OCI-LY7 (cell line): ENCODE measurements around the gene SPOCK1. TPM values are rescaled to one million over a fixed set of nuclear protein-coding genes. Genes with fewer than 3 reads are reported as not detected.

Experiments
- BruUV-seq: library from RNA; stranded (reverse); fragments of 400-500 nt; replicated peaks from 2 replicates; lab custom pipeline; 2021; lab: Mats Ljungman, UMichigan
- CTCF ChIA-PET: fragments of 300-600 bp; sonication (Branson Sonifier 250); formaldehyde crosslinking; loops from one replicate; lab custom pipeline; 2022; ENCODE audit warnings: antibody characterized with exemption; ENCODE audit not compliant: unreplicated experiment; lab: Charles Lee
- POLR2A ChIA-PET: fragments of 300-600 bp; sonication (Branson Sonifier 250); formaldehyde crosslinking; loops from one replicate; lab custom pipeline; 2022; ENCODE audit warnings: antibody characterized with exemption; lab: Charles Lee
- DNase-seq: peaks from one replicate; pipeline ENCODE4 v3.0.0-alpha.2; 2015; ENCODE audit warnings: low spot score
- H2AFZ ChIP-seq: fragments of 200-600 bp; sonication (generic), shearing (Covaris generic); 2 replicates; pipeline ENCODE4 v1.6.1; 2014; ENCODE audit warnings: mild to moderate bottlenecking, antibody characterized with exemption, low read length, moderate library complexity
- H3K27ac ChIP-seq: fragments of 200-600 bp; sonication (generic); 2 replicates; pipeline ENCODE4 v1.5.1; 2014; ENCODE audit warnings: mixed run types, low read depth, mild to moderate bottlenecking, moderate library complexity, low read length, inconsistent platforms; ENCODE audit not compliant: poor library complexity, severe bottlenecking
- H3K36me3 ChIP-seq: fragments of 200-600 bp; sonication (generic); 2 replicates; pipeline ENCODE4 v1.6.1; 2014; ENCODE audit warnings: mild to moderate bottlenecking, antibody characterized with exemption, low read length, moderate library complexity, mixed read lengths; ENCODE audit not compliant: insufficient read depth
- H3K4me1 ChIP-seq: fragments of 200-600 bp; sonication (generic); 2 replicates; pipeline ENCODE4 v1.5.1; 2014; ENCODE audit warnings: mild to moderate bottlenecking, low read length; ENCODE audit not compliant: insufficient read depth, poor library complexity, severe bottlenecking
- H3K4me2 ChIP-seq: fragments of 200-600 bp; sonication (generic); 2 replicates; pipeline ENCODE4 v1.6.1; 2014; ENCODE audit warnings: mild to moderate bottlenecking, low read length
- H3K4me3 ChIP-seq: fragments of 200-600 bp; sonication (generic); 2 replicates; pipeline ENCODE4 v1.5.1; 2014; ENCODE audit warnings: mild to moderate bottlenecking, low read depth, low read length; ENCODE audit not compliant: poor library complexity, severe bottlenecking
- H3K79me2 ChIP-seq: fragments of 200-600 bp; sonication (generic); 2 replicates; pipeline ENCODE4 v1.6.1; 2016; ENCODE audit warnings: low read depth, mild to moderate bottlenecking, low read length, moderate library complexity, mixed read lengths; ENCODE audit not compliant: insufficient read depth
- H3K9me2 ChIP-seq: fragments of 200-600 bp; sonication (generic); 2 replicates; pipeline ENCODE4 v1.6.1; 2016; ENCODE audit warnings: mild to moderate bottlenecking, low read length, mixed read lengths; ENCODE audit not compliant: insufficient read depth
- H3K9me3 ChIP-seq: fragments of 200-600 bp; sonication (generic); 2 replicates; pipeline ENCODE4 v1.6.1; 2014; ENCODE audit warnings: mild to moderate bottlenecking, mixed run types, low read length, mixed read lengths
- H4K20me1 ChIP-seq: fragments of 200-600 bp; sonication (generic); 2 replicates; pipeline ENCODE4 v1.6.1; 2014; ENCODE audit warnings: mild to moderate bottlenecking, antibody characterized with exemption, low read length, moderate library complexity, mixed read lengths; ENCODE audit not compliant: insufficient read depth
- EZH2phosphoT487 ChIP-seq: fragments of 200-600 bp; sonication (generic); IDR thresholded peaks from 2 replicates; pipeline ENCODE4 v1.6.1; 2018; ENCODE audit warnings: low read depth, borderline replicate concordance, mild to moderate bottlenecking, mixed run types, antibody characterized with exemption, low read length, moderate library complexity, mixed read lengths
- intact Hi-C: fragments of 100-400 bp; cut with micrococcal nuclease; formaldehyde crosslinking; loops from one replicate; pipeline ENCODE4 v1.10.0; 2022; ENCODE audit not compliant: unreplicated experiment
- total RNA-seq, 2 experiments: library from RNA; depleted of rRNA in 1 of 2; stranded (reverse); fragments of >200 nt in 1 of 2; shearing (Covaris generic) in 1 of 2; gene quantifications; 2 replicates each; pipeline ENCODE4 v1.2.3, GENCODE V29; 2014 to 2022
- TF ChIP-seq, protein P1 (sequence below): fragments of 200-600 bp; sonication (generic); conservative IDR thresholded peaks from 2 replicates; pipeline ENCODE4 v1.5.1; 2014; ENCODE audit warnings: mild to moderate bottlenecking, antibody characterized with exemption, low read length, moderate library complexity, mixed read lengths

The SPOCK1 gene
- total RNA-seq, 2 experiments from 2014 or later: 0.29 to 1.5 TPM

DNA sequence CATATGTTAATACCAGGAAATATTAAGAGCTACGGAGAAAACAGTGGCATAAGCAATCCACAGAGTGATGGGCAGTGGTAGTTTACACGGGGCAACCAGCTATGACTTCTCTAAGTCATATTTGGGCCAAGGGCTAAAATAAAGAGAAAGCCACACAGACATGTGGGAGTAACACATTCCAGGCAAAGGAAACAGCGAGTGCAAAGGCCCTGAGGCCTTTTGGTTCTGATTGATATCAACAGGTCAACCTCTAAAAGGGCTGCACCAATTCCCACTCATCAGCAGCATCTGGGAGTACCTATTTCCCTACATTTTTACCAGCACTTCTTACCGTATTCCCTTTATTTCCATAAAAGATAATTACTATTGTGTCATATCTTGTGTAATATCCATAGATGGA, 173.4 kb downstream of the SPOCK1 start:
- TF ChIP-seq, protein P1, sequence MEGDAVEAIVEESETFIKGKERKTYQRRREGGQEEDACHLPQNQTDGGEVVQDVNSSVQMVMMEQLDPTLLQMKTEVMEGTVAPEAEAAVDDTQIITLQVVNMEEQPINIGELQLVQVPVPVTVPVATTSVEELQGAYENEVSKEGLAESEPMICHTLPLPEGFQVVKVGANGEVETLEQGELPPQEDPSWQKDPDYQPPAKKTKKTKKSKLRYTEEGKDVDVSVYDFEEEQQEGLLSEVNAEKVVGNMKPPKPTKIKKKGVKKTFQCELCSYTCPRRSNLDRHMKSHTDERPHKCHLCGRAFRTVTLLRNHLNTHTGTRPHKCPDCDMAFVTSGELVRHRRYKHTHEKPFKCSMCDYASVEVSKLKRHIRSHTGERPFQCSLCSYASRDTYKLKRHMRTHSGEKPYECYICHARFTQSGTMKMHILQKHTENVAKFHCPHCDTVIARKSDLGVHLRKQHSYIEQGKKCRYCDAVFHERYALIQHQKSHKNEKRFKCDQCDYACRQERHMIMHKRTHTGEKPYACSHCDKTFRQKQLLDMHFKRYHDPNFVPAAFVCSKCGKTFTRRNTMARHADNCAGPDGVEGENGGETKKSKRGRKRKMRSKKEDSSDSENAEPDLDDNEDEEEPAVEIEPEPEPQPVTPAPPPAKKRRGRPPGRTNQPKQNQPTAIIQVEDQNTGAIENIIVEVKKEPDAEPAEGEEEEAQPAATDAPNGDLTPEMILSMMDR: no peak
- no peak for TF ChIP-seq EZH2phosphoT487
- Histone ChIP-seq H4K20me1 (no peaks in the 10 kb centered on the region), H3K36me3 (no peaks in the 10 kb centered on the region), H3K4me3 (no peak overlapping the region), H3K9me2 (no peaks in the 10 kb centered on the region), H3K79me2 (no peaks in the 10 kb centered on the region), H3K27ac (no peak overlapping the region), H3K9me3 (no peaks in the 10 kb centered on the region), H3K4me2 (no peak overlapping the region), H3K4me1 (no peaks in the 10 kb centered on the region), H2AFZ (no peak overlapping the region)
- no TSS peak for BruUV-seq
- CTCF ChIA-PET: no interaction called here
- POLR2A ChIA-PET: interaction anchor here (1.2 kb wide), 1 partner anchor 11 kb away, joined by 4 read pairs; no protein-coding TSS in a partner anchor
- DNase-seq: no peak
- intact Hi-C loops: no loop called here

GRCh38 chr5:137320056-137321045, 178.8 kb downstream of the SPOCK1 start:
- no peak overlapping the region for H2AFZ ChIP-seq
- ChIA-PET CTCF (no interaction called here), POLR2A (interaction anchor here (1.0 to 1.2 kb wide), 2 partner anchors 16 to 518 kb away, joined by 3 to 4 read pairs; no protein-coding TSS in a partner anchor)
- no peak overlapping the region for H3K4me3 ChIP-seq
- H4K20me1 ChIP-seq: no peaks in the 10 kb centered on the region
- H3K27ac ChIP-seq: no peak overlapping the region
- DNase-seq: peak; percentile 46
- no peaks in the 10 kb centered on the region for H3K9me3 ChIP-seq
- no peaks in the 10 kb centered on the region for H3K4me1 ChIP-seq
- TF ChIP-seq EZH2phosphoT487: no peak
- TF ChIP-seq, protein P1: peak; percentile 83
- no peaks in the 10 kb centered on the region for H3K9me2 ChIP-seq
- no TSS peak for BruUV-seq
- no peak overlapping the region for H3K4me2 ChIP-seq
- H3K79me2 ChIP-seq: no peaks in the 10 kb centered on the region
- intact Hi-C loops: no loop called here
- H3K36me3 ChIP-seq: no peaks in the 10 kb centered on the region
